HG03045 (cell line): Measurements from ENCODE around the gene PHC2.

Experiments
- ATAC-seq: cut with Tn5 transposase; IDR thresholded peaks from one replicate; pipeline ENCODE4 v1.9.1; 2021; ENCODE audit warnings: mild to moderate bottlenecking, moderate library complexity; ENCODE audit not compliant: unreplicated experiment

The PHC2 gene

DNA sequence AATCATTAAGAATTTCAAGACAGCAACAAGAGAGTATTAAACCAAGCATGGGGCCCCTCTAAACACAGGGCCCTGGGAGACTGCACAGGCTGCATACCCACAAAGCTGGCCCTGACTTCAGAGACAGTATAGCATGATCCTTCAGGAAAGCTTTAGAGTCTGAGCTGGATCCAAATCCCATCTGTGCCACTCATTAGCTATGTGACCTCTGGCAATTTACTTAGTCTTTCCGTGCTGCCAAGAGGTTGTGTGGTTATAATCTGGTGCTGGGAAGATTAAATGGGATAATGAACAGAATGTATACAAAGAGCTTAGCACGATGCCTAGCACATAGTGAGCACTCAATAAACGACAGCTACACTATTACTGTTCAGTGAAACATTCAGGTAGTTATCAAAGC is 4.0 kb downstream of the PHC2 start:
- no peak for ATAC-seq

GRCh38 chr1:33425900-33426299 is 5.0 kb downstream of the PHC2 start:
- no peak for ATAC-seq

- ATAC-seq, result no peak
Observed at GRCh38 chr1:33424610-33425009, 6.3 kb downstream of the PHC2 start.

DNA sequence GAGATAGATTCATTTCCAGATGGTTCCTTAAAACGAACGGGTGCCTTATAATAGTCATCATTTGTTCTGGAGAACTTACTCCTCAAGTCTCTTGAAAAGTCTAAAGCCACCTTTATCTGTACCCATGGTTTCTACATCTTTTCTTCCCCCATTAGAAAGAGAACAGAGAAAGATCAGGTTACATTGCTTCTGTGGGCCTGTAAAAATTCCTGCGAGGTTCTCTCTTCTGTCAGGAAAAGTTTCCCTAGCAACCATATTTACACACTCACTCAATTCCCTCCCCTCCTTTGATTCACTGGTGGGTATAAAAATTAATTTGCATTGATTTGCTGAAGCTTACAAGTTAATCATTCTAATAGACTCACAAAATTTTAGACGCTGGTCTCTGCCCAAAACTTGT is 6.7 kb downstream of the PHC2 start:
- ATAC-seq, result no peak

DNA sequence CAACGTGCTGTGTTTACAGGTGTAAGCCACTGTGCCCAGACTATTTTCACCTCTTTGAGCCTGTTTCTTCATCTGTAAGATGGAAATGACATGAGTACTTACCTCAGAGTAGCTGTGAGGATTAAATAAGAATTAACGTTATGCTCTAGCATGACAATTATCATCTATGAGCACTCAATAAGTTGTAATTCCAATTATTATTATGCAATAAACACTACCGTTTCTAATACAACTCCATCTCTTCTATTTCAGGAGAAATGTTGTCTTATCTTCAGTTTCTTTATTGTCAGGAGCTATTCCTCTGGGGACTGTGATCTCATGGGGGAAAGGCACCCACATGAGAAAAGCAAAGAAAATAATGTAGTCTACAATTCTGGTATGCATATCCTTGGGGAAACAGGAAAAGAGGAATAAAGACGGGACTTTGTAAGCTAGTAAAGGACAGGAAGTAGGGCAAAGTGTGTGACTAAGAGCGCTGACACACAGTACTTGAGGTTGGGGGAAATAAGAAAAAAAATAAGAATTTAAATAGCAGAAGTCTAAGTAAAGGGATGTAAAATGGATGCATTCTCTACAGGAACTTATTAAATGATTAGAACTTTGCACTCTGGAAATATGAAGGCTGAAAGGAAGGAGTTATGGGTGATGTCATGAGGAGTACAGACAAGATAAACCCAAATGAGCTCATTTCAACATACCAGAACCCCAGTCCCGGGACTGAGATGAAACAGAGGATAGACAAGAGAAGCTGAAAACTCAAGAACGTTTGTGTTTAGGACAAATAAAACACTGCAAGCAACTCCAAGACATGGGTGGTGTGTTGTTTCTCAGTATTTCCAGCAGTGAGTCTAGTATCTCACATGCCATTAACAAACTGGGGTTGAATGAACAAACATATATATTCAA is 9.8 kb downstream of the PHC2 start:
- ATAC-seq, result no peak

DNA sequence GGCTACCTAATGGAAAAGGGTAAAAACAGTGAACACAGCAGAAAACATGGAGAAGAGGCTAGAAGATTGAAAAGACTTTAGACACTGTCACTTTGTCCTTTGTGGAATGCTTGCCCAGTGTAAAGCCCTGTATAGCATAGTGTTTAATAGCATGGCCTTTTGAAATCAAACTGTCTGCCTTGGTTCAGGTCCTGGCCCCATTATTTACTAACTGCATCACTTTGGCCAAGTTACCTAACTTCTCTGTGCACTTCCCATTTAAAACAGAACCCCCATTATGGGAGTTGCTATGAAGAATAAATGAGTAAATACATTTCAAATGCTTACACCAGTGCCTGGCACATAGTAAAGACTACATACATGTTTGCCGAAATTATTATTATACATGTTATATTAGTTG is 12.1 kb downstream of the PHC2 start:
- ATAC-seq, result no peak

GRCh38 chr1:33414879-33415278 is 16.0 kb downstream of the PHC2 start:
- no peak for ATAC-seq

- ATAC-seq, result no peak
Observed at GRCh38 chr1:33410091-33410701, 20.7 kb downstream of the PHC2 start.

- ATAC-seq, result no peak
Observed at GRCh38 chr1:33408093-33408436, 22.8 kb downstream of the PHC2 start.

- ATAC-seq, result no peak
Observed at GRCh38 chr1:33407352-33408092, 23.4 kb downstream of the PHC2 start.

DNA sequence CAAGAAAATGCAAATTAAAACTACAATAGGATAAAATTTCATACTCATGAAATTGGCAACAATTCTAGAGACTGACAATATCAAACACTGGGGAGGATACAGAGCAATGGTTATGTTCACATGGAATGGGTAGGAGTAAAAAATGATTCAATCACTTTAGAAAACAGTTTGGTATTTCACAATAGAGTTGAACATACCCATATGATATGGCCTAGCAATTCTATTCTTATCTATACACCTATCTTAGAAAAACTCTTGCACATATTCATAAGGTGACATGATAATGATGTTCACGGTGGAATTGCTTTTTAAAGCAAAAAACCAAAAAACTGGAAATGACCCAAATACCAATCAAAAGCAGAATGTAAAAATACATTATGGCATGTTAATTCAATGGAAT is 28.7 kb downstream of the PHC2 start:
- ATAC-seq, result no peak

DNA sequence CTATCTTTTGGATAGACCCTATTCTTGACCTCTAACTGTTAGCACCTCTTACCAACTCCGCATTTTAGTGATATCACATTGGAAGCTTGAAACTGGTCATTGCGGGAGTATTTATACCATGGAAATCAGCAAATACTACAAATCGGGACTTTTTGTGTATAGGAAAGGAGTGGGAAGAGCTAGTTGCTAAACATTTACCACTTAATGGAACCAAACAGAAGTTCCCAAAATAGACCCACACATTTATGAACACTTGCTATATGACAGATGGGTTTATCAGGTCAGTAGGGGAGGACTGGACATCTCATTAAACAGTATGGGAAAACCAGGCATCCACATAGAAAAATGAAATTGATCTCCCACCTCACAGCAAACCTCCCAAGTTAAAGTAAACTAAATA is 29.4 kb downstream of the PHC2 start:
- no peak for ATAC-seq

GRCh38 chr1:33400153-33400911 is 30.6 kb downstream of the PHC2 start:
- ATAC-seq, result no peak

GRCh38 chr1:33399375-33399774 is 31.5 kb downstream of the PHC2 start:
- ATAC-seq, result no peak

DNA sequence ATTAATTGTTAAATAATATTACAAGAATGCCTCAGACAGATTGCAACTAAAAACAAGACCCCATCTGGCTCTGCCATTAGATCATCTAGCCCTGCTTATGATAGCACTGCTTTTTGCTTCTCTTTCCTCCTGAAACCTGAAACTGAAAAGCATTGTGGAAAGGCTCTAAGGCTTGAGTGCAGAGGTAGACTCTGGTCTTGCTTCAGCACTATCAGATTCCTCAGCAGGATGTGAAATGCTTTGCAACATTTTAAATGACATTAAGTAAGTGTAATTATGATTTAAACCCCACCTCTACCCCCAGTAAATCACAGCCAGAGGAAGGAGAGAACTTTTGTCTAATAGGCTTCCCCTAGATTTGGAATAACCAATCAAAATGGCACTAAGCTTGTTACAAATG is 32.9 kb downstream of the PHC2 start:
- no peak for ATAC-seq

- ATAC-seq, result no peak
Observed at GRCh38 chr1:33397125-33397506, 33.8 kb downstream of the PHC2 start.

- ATAC-seq, result no peak
Observed at GRCh38 chr1:33396188-33397124, 34.4 kb downstream of the PHC2 start.

GRCh38 chr1:33394770-33395169 is 36.1 kb downstream of the PHC2 start:
- no peak for ATAC-seq

- ATAC-seq, result no peak
Observed at GRCh38 chr1:33393991-33394390, 36.9 kb downstream of the PHC2 start.

DNA sequence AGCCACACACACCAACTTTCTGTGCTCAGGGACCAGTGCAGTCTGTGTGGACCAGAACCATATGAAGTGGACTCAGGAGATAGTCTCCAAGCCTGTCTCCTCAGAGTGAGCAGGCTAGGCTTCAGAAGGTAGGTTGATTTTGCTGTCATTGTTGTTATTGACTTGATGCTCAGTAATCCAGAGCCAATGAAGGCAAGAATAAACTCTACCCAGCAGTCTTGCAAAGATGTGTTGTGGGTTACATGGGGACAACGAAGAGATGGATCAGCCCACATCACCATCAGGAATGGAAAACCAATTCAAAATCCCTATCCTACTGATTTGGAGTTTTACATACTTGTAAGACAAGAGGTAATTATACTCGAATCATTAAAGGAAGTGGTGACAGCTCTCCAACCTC is 37.4 kb downstream of the PHC2 start:
- no peak for ATAC-seq
